HG02571 (cell line): ENCODE measurements around the gene SLIT2.

ENCODE experiments used
- ATAC-seq: cut with Tn5 transposase; IDR thresholded peaks from one replicate; pipeline ENCODE4 v1.9.1; 2021; ENCODE audit warnings: mild to moderate bottlenecking, moderate library complexity; ENCODE audit not compliant: unreplicated experiment

SLIT2 gene, protein sequence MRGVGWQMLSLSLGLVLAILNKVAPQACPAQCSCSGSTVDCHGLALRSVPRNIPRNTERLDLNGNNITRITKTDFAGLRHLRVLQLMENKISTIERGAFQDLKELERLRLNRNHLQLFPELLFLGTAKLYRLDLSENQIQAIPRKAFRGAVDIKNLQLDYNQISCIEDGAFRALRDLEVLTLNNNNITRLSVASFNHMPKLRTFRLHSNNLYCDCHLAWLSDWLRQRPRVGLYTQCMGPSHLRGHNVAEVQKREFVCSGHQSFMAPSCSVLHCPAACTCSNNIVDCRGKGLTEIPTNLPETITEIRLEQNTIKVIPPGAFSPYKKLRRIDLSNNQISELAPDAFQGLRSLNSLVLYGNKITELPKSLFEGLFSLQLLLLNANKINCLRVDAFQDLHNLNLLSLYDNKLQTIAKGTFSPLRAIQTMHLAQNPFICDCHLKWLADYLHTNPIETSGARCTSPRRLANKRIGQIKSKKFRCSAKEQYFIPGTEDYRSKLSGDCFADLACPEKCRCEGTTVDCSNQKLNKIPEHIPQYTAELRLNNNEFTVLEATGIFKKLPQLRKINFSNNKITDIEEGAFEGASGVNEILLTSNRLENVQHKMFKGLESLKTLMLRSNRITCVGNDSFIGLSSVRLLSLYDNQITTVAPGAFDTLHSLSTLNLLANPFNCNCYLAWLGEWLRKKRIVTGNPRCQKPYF (N-terminal part only)

DNA sequence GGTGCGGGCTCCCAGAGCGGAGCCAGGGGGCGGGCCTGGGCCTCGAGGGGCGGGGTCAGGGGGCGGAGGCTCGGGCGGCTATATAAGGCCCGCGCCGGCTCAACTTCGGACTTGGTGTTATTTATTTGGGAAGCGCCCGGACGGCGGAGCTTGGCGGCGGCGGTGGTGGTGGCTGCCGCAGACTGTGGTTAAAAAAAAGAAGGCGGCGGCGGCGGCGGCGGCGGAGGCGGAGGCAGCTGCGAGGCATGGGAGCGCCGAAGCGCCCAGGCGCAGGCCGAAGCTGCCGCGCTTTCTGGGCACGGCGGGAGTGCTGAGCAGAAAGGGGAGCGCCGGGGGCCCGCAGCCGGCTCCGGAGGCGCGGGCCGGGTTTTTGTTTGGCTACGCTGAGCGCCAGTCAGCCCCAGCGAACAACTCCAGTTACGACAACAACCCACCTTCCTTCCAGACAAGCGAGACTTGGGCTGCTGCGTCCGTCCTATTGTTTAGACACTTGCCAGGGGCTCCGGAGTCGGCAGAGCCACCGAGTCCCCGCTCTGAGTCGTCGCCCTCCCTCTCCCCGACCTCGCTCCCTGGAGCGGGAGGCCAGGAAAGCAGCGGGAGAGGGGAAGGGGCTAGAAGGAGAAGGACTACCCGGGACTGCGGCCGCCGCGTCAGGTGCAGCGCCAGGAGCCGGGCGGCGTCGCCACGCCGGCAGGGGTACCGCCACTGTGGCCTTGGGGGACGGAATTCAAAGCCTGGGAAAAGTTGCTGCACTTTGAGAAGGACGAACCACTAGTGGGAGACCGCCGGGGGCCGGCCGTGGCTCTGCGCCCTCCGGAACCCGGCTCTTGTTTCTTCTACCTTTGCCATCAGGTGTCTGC is at the start of gene SLIT2:
Gene SLIT2, plus strand, starts transcription at position 110 of the 860 bp plus-strand sequence. CDS start 1,911 bp downstream, outside the sequence.
- peak; percentile 74 for ATAC-seq

DNA sequence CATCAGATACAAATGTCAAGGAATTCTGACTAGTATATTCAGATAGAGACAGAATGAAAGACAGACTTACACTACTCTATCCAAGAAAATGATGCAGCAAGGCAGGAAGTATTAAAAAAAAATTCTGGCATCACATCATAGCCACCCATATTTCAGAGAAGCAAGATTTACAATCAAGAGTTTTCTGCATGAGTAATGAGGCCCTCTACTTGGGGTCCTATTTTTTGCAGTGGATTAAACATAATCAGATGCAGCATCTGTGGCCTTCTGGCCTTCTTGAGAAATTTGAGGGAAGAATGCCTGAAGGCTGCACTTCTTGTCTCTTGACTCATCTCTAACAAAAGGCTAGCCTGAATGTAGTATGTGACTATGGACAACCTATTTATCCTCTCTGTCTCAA is 48.2 kb upstream of the SLIT2 start:
- no peak for ATAC-seq

DNA sequence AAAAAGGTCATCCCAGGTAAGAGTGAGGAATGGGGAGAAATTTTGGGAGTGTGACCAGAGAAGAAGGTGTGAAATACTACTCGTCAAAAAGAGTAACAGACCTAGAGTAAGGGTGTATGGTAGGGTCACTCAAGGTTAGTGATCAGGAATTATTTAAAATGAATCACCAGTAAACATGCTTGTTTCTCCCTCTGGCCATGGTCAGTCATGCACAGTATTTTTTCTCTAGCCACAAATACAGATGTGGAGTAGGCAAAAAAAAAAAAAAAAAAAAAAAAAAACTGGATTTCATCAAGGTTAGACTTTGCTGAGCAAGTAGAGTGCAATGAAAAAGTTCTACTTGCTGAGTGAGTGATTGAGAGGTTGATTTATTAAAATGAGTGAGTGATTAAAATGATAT is 34.2 kb upstream of the SLIT2 start:
- no peak for ATAC-seq

DNA sequence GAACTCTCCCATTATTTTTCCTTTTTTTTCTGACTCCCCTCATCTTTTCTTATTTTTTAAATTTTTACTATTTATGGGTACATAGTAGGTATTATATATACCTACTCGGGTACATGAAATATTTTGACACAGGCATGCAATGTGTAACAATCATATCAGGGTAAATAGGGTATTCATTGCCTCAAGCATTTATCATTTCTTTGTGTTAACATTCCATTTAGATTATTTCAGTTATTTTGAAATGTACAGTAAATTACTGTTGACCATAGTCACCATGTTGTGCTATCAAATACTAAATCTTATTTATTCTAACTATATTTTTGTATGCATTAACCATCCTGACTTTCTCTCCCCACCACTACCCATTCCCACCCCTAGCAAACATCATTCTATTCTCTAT is 33.8 kb upstream of the SLIT2 start:
- no peak for ATAC-seq

DNA sequence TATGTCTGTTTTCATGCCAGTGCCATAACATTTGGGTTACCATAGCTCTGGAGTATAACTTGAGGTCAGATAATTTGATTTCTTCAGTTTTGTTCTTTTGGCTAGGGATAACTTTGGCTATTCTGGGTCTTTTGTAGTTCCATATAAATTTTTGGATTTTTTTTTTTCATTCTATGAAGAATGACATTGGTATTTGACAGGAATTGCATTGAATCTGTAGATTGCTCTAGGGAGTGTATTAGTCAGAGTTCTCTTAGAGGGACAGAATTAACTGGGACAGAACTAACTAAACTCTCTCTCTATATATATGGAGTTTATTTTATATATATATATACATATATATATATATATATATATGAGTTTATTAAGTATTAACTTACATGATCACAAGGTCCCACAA is 32.2 kb upstream of the SLIT2 start:
- ATAC-seq: no peak

DNA sequence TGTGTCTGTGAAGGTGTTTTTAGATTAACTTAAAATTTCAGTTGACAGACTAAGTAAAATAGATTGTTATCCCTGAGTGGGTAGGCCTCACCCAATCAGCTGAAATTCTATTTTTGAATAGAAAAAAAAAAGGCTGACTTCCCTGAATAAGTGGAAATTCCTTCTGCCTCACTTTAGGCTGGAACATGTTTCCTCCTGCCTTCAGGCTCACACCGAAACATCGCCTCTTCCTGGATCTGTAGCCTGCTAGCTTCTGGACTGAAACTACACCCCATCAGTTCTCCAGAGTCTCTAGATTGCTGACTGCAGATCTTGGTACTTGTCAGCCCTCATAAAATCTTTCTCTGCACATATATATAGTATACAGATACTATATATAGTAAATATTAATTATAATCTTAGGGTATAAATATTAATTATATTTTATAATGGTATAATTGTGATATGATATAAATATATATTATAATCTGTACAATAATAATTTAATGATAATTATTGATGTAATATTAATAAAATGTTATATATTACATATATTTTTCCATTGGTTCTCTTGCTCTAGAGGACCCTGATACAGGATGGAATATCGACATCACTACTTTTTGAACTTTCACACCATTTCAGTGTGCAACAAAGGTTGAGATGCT is 13.7 kb upstream of the SLIT2 start:
- no peak for ATAC-seq

DNA sequence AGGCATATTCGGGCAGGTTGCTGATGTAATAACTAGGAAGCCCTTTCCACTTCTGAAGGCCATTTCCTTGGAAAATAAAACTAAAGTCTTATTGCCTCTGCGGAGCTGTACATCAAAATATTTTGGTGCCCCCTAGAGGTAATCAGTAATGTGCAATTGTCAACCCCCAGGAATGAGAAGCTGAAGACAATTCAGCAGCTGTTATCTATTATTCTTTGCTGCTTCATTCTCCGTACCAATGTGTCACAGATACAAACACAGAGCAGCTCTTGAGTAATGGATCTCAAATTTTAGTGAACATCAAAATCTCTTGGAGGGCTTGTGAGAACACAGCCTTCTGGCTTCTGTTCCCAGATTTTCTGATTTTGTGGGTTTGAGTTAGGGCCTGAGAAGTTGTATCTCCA is 3.5 kb upstream of the SLIT2 start:
- ATAC-seq: no peak

DNA sequence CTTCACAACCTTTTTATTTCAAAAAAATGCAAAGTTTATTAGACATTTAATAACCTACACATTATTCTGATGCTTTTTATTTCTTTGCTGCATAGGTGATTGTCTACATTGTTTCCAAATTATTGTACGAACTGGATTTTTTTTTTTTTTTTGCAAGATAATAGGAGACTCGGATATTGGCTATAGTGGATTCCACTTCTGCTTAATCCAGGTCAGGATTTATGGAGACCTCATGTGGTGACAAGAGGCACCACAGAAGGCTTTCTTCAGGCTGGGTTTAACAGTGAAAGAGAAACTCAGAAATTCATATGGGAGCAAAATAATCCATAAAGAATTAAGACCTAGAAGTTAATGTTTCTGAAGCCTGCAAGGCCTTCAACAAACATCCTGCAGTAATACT is 2.4 kb upstream of the SLIT2 start:
- ATAC-seq: no peak

DNA sequence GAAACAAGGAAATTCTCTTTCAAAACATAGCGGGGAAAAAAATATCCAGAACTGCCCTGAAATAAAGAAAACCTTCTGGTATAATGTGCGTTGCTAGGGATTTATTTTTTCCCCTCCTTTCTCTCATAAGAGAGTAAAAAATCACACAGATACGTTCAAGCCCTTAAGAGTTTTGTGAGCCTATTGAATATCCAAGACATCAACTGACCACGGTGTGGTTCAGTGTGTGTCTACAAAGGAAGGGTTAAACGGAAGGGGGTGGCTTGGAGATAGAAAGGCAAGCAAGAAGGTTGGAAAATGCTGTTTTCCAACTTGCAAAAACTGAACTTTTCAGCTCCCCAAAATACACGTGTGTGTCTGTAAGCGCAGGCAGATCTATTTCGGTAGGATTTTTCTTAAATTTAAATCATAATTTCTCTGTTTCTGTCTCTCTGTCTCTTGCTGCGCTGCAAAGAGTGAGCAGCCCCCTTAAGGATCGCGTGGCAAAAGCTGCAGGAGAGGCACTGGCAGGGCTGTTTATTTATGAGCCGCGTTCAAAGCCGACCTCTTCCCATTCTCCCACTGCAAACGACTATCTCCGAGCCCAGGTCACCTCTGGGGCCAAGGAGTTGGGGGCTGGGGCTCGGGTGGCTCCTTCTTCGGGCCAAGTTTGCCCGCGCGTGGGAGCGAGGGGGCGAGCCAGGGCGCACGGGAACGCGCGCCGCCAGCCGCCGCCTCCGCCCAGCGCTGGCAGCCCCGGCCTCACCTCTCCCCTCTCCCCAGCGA is 492 bp upstream of the SLIT2 start:
- ATAC-seq: peak; percentile 16

DNA sequence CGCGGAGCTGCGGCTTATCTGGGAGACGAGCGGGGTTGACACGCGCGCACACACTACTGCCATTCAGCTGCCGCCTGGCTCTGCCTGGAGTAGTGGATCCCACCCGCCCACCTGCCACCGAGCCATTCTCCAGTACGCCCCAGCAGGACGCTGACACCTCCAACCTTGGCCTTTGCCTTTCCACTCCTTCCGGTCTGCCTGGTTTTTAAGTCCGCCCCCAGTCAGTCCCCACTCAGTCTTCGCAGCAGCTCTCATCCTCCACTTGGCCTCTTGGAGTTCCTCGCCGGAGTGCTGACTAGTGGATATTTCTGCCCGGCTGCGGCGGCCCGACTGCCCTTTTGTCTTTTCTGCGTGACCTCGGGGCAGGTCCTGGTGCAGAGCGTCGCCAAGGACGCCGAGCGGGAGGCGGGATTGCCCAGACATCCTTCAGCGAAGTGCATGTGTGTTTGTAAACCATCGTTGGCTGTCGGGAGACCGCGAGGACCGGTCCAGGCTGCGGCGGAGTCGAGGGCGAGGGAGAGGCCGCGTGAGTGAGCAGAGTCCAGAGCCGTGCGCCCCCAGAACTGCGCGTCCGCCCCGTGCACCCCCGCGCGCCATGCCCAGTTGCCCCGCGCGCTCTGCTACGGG is 1.1 kb downstream of the SLIT2 start:
- no peak for ATAC-seq

DNA sequence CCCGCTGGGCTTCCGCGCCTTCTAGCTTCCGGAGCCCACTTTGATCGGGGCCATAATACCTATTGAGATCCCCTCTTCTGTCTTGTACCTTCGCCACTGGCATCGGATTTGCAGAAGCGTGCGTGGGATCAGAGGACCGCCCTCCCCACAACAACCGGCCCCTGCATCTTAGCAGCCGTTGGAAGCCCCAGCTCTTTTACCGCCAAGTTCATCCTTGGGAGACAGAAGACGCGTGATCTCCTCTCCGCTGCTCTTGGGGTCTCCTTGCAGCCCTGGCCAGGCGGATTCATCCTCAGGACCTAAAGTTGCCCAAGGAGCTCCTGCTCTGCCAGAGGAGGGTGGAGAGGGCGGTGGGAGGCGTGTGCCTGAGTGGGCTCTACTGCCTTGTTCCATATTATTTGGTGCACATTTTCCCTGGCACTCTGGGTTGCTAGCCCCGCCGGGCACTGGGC is 1.6 kb downstream of the SLIT2 start:
- no peak for ATAC-seq

DNA sequence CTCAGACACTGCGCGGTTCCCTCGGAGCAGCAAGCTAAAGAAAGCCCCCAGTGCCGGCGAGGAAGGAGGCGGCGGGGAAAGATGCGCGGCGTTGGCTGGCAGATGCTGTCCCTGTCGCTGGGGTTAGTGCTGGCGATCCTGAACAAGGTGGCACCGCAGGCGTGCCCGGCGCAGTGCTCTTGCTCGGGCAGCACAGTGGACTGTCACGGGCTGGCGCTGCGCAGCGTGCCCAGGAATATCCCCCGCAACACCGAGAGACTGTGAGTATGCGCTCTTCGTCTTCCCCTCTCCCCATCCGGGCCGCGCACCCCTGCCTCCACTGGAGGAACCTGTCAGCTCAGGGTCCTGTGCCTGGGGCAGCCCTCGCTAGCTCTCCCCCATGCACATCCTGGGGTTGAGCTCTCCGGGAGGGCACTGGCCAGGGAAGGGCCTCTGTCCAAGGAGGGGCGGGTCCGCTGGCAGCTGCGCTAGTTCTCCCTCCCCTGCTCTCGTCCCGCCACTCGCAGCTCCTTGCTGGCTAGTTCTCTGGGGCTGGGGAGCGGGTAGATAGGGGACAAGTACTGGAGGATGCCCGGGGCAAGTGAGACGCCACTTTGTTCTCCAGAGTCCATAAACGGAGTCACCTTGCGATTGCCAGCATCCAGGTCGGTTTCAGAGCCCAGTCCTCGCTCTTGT is 2.2 kb downstream of the SLIT2 start:
- ATAC-seq: no peak

DNA sequence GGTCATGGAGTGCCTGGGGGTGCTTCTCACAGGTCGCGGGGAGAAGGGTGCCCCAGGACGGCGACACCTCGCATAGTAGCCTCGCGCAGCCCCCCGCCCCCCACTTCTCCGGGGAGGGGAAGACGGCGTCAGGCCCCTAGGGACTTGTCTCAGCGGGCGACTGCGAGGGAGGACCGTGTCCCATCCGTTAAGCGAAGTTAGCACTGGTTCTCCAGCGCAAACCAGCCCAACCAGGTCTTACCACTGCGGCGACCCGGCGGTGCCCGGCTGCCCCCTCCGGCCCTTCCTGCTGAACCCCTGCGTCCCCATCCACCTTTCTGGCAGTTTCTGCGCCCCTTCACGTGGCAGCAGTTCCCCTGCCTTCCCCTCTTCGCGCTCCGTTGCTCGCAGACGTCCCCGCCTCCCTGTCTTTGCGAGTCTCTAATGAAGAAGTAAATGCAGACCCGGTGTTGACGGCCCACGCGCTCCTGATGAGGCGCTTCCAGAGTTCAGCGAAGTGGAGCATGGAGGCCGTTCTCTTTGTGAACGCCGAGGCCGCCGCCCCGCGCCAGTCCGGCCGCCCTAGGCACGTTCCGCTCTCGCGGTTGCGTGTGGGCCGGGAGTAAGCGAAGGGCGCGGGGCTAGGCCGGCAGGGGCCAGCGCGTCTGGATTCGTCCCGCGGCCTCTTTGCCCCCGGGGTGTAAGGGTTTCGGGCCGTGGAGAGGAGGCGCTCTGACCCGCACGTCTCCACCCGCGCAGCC is 3.0 kb downstream of the SLIT2 start:
- ATAC-seq: no peak

DNA sequence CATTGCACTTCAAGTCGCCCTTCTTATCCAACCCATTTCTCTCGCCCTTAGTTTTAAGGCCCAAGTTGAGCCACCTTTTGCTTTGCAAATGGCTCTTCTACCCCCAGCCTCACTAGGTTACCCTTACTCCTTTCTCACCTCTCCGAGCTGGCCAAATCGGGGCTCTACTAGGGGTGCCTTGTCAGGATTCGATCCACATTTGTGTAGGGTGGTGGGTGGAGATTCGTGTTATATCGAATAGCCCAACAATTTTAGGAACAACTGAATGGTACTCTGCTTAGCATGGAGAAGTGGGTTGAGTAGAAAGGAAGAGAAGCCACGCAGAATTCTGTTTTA is 3.5 kb downstream of the SLIT2 start:
- ATAC-seq: no peak

DNA sequence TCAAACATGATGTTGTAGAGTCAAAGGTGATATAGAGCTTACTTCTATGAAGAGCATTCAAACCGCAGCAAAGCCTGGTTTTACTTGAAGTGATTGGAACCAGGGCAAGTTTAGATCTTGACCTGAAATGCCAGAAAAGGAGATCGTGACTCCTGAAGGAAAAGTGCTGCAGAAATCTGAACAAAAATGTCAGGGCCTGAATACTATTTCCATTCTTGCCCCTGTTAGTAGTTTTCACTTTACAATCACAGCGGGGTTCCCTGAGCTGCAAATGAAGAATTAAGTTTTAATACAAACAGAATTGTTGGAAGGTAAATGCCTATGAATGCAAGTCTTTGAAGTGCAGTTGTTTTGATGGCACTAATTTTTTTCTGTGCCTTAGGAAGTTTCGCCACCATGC is 4.1 kb downstream of the SLIT2 start:
- no peak for ATAC-seq

DNA sequence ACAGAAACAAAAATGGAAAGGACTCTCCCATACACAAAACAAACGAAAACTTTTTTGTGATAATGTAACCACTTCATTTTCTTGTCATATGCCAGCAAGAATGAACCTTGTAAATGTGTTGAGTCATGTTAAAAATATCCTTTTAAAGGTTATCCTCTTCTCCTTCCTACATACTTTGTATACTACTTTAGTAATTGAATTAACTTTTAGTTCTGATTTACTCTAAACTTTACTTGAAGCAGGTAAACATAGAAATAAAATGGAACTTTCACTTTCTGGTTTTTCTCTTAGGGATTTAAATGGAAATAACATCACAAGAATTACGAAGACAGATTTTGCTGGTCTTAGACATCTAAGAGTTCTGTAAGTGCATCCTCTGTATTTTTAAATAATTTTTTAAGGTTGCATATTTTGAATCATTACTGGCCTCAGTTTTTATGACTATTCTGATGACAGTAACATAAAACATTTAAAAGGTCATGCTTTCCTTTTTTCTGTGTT is 4.7 kb downstream of the SLIT2 start:
- no peak for ATAC-seq

DNA sequence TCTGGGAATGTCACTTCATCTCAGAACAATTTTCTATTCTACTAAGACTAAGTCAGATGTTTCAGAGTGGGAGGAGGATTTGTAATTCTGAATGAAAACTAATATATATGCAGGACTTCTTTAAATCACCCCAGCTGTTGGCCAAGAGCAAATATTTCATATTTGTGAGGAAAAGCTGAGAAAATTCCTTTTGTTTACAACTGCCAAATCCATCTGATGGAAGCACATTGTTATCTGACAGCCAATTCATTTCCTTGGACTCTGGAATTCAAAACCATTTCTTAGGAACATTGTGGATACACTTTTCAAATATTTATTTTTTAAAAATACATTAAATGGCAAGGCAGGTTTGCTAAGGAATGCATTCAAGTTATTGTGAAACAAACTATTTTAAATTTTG is 8.0 kb downstream of the SLIT2 start:
- ATAC-seq: no peak

DNA sequence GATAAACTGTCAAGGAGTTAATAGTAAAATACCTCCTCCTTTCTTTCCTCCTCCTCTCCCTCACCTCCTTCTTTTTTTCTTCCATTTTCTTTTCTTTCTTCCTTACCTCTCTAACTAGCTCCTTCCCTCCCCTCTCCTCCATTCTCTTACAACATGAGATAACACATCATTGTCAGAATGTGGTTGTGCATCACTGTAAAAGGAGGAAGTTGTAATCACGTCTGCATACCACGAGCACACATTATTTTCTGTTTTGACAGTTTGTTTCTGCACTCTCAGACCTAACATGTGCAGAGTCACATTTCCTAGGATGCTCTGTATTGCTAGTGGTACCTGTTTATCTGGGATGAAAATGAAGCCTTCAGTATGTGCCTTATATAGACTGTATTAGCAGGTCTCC is 9.1 kb downstream of the SLIT2 start:
- ATAC-seq: no peak
